ENCODE data around the gene ZDHHC8. TPM values are rescaled to one million over a fixed set of nuclear protein-coding genes. Genes with fewer than 3 reads are reported as not detected.

ZDHHC8 gene
- total and polyA plus RNA-seq, 9 donors = 5.1 to 77.4 (median 58.9) TPM

DNA sequence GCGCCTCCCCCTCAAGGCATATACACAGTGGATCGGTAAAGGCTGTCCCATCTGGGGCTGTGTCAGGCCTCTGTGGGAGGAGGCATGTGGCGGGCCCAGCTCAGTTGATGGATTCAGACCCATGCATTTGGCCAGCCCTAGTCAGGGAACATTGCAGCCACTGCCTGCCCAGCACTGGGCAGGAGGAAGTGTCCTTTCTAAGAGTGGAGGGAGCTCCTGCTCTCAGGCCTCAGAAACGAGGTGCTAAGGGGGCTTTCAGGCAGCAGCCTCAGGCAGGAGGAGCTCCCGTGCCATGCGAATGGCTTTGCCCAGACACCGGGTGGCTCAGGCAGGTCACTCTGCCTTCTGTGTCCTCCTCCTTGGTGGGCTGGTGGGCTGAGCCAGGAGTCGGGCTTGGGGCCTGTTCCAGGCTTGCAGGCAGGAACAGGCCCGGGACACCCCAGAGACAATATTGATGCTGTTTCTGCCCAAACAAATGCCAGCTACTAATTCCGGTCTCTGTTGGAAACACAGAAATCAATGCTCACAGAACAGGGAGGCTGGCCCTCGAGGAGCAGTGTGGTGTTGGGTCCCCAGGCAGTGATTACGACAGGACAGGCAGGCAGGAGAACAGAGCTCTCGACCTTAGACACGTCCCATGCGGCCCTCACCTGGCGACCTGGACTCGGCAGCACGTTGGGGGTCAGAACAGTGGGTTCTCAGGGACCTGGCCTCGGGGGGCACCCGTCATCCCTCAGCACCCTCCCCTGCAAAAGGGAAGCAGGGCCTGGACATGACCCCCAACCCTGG lies 61.6 kb downstream of the ZDHHC8 start:
- TF ChIP-seq EP300 (IDR thresholded peaks at IDR 0.05) = no peak
- TF ChIP-seq, protein P1, sequence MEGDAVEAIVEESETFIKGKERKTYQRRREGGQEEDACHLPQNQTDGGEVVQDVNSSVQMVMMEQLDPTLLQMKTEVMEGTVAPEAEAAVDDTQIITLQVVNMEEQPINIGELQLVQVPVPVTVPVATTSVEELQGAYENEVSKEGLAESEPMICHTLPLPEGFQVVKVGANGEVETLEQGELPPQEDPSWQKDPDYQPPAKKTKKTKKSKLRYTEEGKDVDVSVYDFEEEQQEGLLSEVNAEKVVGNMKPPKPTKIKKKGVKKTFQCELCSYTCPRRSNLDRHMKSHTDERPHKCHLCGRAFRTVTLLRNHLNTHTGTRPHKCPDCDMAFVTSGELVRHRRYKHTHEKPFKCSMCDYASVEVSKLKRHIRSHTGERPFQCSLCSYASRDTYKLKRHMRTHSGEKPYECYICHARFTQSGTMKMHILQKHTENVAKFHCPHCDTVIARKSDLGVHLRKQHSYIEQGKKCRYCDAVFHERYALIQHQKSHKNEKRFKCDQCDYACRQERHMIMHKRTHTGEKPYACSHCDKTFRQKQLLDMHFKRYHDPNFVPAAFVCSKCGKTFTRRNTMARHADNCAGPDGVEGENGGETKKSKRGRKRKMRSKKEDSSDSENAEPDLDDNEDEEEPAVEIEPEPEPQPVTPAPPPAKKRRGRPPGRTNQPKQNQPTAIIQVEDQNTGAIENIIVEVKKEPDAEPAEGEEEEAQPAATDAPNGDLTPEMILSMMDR (IDR thresholded peaks at IDR 0.05) = no peak
- TF ChIP-seq POLR2A (IDR thresholded peaks at IDR 0.05) = no peak
- DNase-seq = no peak
- intact Hi-C loops (cut with DNase I) = loop anchor here in 1 of 4 donors (10.0 kb wide), 1 partner anchor 58 kb away; the partner anchor contains the start of gene ZDHHC8
- H3K27ac ChIP-seq = no peak overlapping the region
- H3K9me3 ChIP-seq = no peaks in the 10 kb centered on the region
- WGBS, 3 donors = 76 to 83% (median 77%) methylated on average over 20 of the region's 20 CpGs
- no peaks in the 10 kb centered on the region for H3K36me3 ChIP-seq
- H3K4me3 ChIP-seq = no peak overlapping the region
- peaks cover 5% of the 10 kb centered on the region for H3K4me1 ChIP-seq (ENCODE audit: insufficient read depth)
- H3K27me3 ChIP-seq = no peaks in the 10 kb centered on the region

GRCh38 chr22:20193761-20194494 lies 62.3 kb downstream of the ZDHHC8 start:
- no peak overlapping the region for H3K4me3 ChIP-seq
- no peak for TF ChIP-seq POLR2A (IDR thresholded peaks at IDR 0.05)
- TF ChIP-seq EP300 (IDR thresholded peaks at IDR 0.05) = no peak
- TF ChIP-seq, protein P1 (IDR thresholded peaks at IDR 0.05) = no peak
- WGBS, 3 donors = 83 to 87% (median 87%) methylated on average over 17 of the region's 17 CpGs
- no peaks in the 10 kb centered on the region for H3K9me3 ChIP-seq
- H3K27me3 ChIP-seq = no peaks in the 10 kb centered on the region
- no peak for DNase-seq
- no peak overlapping the region for H3K27ac ChIP-seq
- intact Hi-C loops (cut with DNase I) = loop anchor here in 1 of 4 donors (10.0 kb wide), 1 partner anchor 59 kb away; the partner anchor contains the start of gene ZDHHC8
- no peaks in the 10 kb centered on the region for H3K36me3 ChIP-seq
- H3K4me1 ChIP-seq (ENCODE audit: insufficient read depth) = peaks cover 5% of the 10 kb centered on the region

- WGBS, 3 donors = 67 to 76% (median 75%) methylated on average over 15 of the region's 15 CpGs
Observed at GRCh38 chr22:20194681-20195593, 63.3 kb downstream of the ZDHHC8 start.

More at GRCh38 chr22:20194681-20195593, 63.3 kb downstream of the ZDHHC8 start:
- Histone ChIP-seq H3K9me3 (no peaks in the 10 kb centered on the region), H3K27ac (no peak overlapping the region), H3K4me1 (ENCODE audit: insufficient read depth) (peaks cover 5% of the 10 kb centered on the region), H3K27me3 (no peaks in the 10 kb centered on the region), H3K4me3 (no peak overlapping the region), H3K36me3 (no peaks in the 10 kb centered on the region)
- DNase-seq = no peak
- TF ChIP-seq EP300 (IDR thresholded peaks at IDR 0.05) = no peak
- TF ChIP-seq, protein P1 (IDR thresholded peaks at IDR 0.05) = no peak
- TF ChIP-seq POLR2A (IDR thresholded peaks at IDR 0.05) = no peak
- intact Hi-C loops (cut with DNase I) = loop anchor here in 1 of 4 donors (10.0 kb wide), 1 partner anchor 60 kb away; the partner anchor contains the start of gene ZDHHC8
